ENCODE data around the gene CTNNBL1.
A peak's percentile ranks its signal among the peaks of the same experiment; 100 is the strongest.
"Not testable (repeated sequence)": the region's sequence is repeated elsewhere in the genome, so short reads cannot be mapped to it uniquely, and the experiment has no call there.

CTNNBL1 gene

GRCh38 chr20:37852666-37853065 is 158.8 kb downstream of the CTNNBL1 start:
- DNase-seq (ENCODE audit: low read depth) = no peak

- no peak for DNase-seq (ENCODE audit: low read depth)
These were observed 160.1 kb downstream of the CTNNBL1 start for GRCh38 chr20:37853823-37854375.

GRCh38 chr20:37856034-37856433 is 162.2 kb downstream of the CTNNBL1 start:
- not testable (repeated sequence) for DNase-seq (ENCODE audit: low read depth)

- peak; percentile 90 for DNase-seq (ENCODE audit: low read depth)
These were observed 163.3 kb downstream of the CTNNBL1 start for GRCh38 chr20:37856932-37857660.

GRCh38 chr20:37859406-37860171 is 165.8 kb downstream of the CTNNBL1 start:
- DNase-seq (ENCODE audit: low read depth) = no peak

GRCh38 chr20:37863289-37863688 is 169.5 kb downstream of the CTNNBL1 start:
- DNase-seq (ENCODE audit: low read depth) = no peak

GRCh38 chr20:37864298-37864697 is 170.5 kb downstream of the CTNNBL1 start:
- no peak for DNase-seq (ENCODE audit: low read depth)

- DNase-seq (ENCODE audit: low read depth) = no peak
These were observed 172.2 kb downstream of the CTNNBL1 start for GRCh38 chr20:37866051-37866450.

- no peak for DNase-seq (ENCODE audit: low read depth)
These were observed 173.7 kb downstream of the CTNNBL1 start for GRCh38 chr20:37867289-37868195.

GRCh38 chr20:37868851-37869333 is 175.1 kb downstream of the CTNNBL1 start:
- DNase-seq (ENCODE audit: low read depth) = no peak

GRCh38 chr20:37869334-37869861 is 175.6 kb downstream of the CTNNBL1 start:
- DNase-seq (ENCODE audit: low read depth) = no peak

GRCh38 chr20:37870294-37870693 is 176.5 kb downstream of the CTNNBL1 start:
- DNase-seq (ENCODE audit: low read depth) = no peak

GRCh38 chr20:37871751-37872150 is 177.9 kb downstream of the CTNNBL1 start:
- no peak for DNase-seq (ENCODE audit: low read depth)

- DNase-seq (ENCODE audit: low read depth) = no peak
These were observed 178.3 kb downstream of the CTNNBL1 start for GRCh38 chr20:37872161-37872560.

- DNase-seq (ENCODE audit: low read depth) = no peak
These were observed 180.1 kb downstream of the CTNNBL1 start for GRCh38 chr20:37873884-37874283.

GRCh38 chr20:37875460-37876175 is 181.8 kb downstream of the CTNNBL1 start:
- no peak for DNase-seq (ENCODE audit: low read depth)

GRCh38 chr20:37876863-37877262 is 183.0 kb downstream of the CTNNBL1 start:
- DNase-seq (ENCODE audit: low read depth) = no peak

GRCh38 chr20:37877832-37878772 is 184.3 kb downstream of the CTNNBL1 start:
- DNase-seq (ENCODE audit: low read depth) = no peak

GRCh38 chr20:37878835-37879599 is 185.2 kb downstream of the CTNNBL1 start:
- no peak for DNase-seq (ENCODE audit: low read depth)

Data from HS-5 (cell line).